Hepatocyte (in vitro differentiated cells): ENCODE data around the gene ARHGAP15. TPM values are rescaled to one million over a fixed set of nuclear protein-coding genes. Genes with fewer than 3 reads are reported as not detected.

Source experiments
- DNase-seq: peaks from one replicate; pipeline ENCODE4 v3.0.0-alpha.2; 2016; ENCODE audit warnings: low spot score
- H2AFZ ChIP-seq: fragments of 200-600 bp; sonication (generic); 2 replicates; pipeline ENCODE4 v1.6.0; 2016; ENCODE audit warnings: antibody characterized with exemption, mild to moderate bottlenecking
- H3K27ac ChIP-seq: fragments of 200-600 bp; sonication (generic); 2 replicates; pipeline ENCODE4 v1.5.1; 2016; ENCODE audit warnings: mild to moderate bottlenecking
- H3K27me3 ChIP-seq: fragments of 200-600 bp; sonication (generic); 2 replicates; pipeline ENCODE4 v1.6.1; 2016
- H3K36me3 ChIP-seq: fragments of 200-600 bp; sonication (generic); replicated peaks from 2 replicates; pipeline ENCODE4 v1.5.1; 2016; ENCODE audit warnings: low read depth; ENCODE audit not compliant: insufficient read depth
- H3K4me1 ChIP-seq: fragments of 200-600 bp; sonication (generic); 2 replicates; pipeline ENCODE4 v1.5.1; 2016; ENCODE audit warnings: mild to moderate bottlenecking, moderate library complexity; ENCODE audit not compliant: insufficient read depth
- H3K4me2 ChIP-seq: fragments of 200-600 bp; sonication (generic); 2 replicates; pipeline ENCODE4 v1.6.0; 2016
- H3K4me3 ChIP-seq: fragments of 200-600 bp; sonication (generic); 2 replicates; pipeline ENCODE4 v1.5.1; 2016; ENCODE audit warnings: mild to moderate bottlenecking
- H3K79me2 ChIP-seq: fragments of 200-600 bp; sonication (generic); 2 replicates; pipeline ENCODE4 v1.6.0; 2017; ENCODE audit warnings: mild to moderate bottlenecking
- H3K9me2 ChIP-seq: fragments of 200-600 bp; sonication (generic); replicated peaks from 2 replicates; pipeline ENCODE4 v1.6.0; 2017; ENCODE audit warnings: mild to moderate bottlenecking; ENCODE audit not compliant: insufficient read depth
- H3K9me3 ChIP-seq: fragments of 200-600 bp; sonication (generic); 2 replicates; pipeline ENCODE4 v1.5.1; 2016; ENCODE audit warnings: low read depth, mild to moderate bottlenecking
- H4K20me1 ChIP-seq: fragments of 200-600 bp; sonication (generic); 2 replicates; pipeline ENCODE4 v1.6.0; 2016; ENCODE audit warnings: mild to moderate bottlenecking; ENCODE audit not compliant: insufficient read depth, poor library complexity, severe bottlenecking
- CTCF ChIP-seq: fragments of 200-600 bp; sonication (generic); IDR thresholded peaks from 2 replicates; pipeline ENCODE4 v1.5.1; 2016; ENCODE audit warnings: antibody characterized with exemption, mild to moderate bottlenecking; ENCODE audit not compliant: poor library complexity
- EZH2 ChIP-seq: fragments of 200-600 bp; sonication (generic); IDR thresholded peaks from 2 replicates; pipeline ENCODE4 v1.6.1; 2016; ENCODE audit warnings: antibody characterized with exemption, mild to moderate bottlenecking, borderline replicate concordance
- EZH2phosphoT487 ChIP-seq: fragments of 200-600 bp; sonication (generic); IDR thresholded peaks from one replicate; pipeline ENCODE4 v1.6.1; 2018; ENCODE audit warnings: antibody characterized with exemption, mild to moderate bottlenecking, low read depth, moderate library complexity; ENCODE audit not compliant: unreplicated experiment, severe bottlenecking
- WGBS: methylation state at CpG from one replicate; pipeline ENCODE4 v1.1.6; 2016; ENCODE audit warnings: low lambda C conversion rate; ENCODE audit errors: missing lambda C conversion rate; 5-methylcytosine and 5-hydroxymethylcytosine counted together
- polyA plus RNA-seq: library from polyadenylated mRNA; unstranded; fragments of >200 nt; fragmentation: Nextera tagmentation; extraction: Ambion mirVana; gene quantifications from 2 replicates; pipeline ENCODE4 v1.2.1, GENCODE V29; 2016
- total RNA-seq: library from RNA; depleted of rRNA; stranded (reverse); fragments of >200 nt; gene quantifications from 2 replicates; pipeline ENCODE4 v1.2.3, GENCODE V29; 2014

Gene ARHGAP15
- total and polyA plus RNA-seq, 2 experiments from 2014 or later: 0.17 TPM; not detected in 1

GRCh38 chr2:143608063-143608423 lies 478.8 kb downstream of the ARHGAP15 start:
- Histone ChIP-seq H2AFZ (no peak overlapping the region), H3K9me3 (no peaks in the 10 kb centered on the region), H3K4me1 (peaks cover 23% of the 10 kb centered on the region), H3K4me3 (no peak overlapping the region), H3K27me3 (no peaks in the 10 kb centered on the region), H3K9me2 (no peaks in the 10 kb centered on the region), H4K20me1 (no peaks in the 10 kb centered on the region), H3K4me2 (peak overlapping the region; percentile 58), H3K36me3 (no peaks in the 10 kb centered on the region), H3K27ac (peak overlapping the region; percentile 5), H3K79me2 (no peaks in the 10 kb centered on the region)
- DNase-seq: no peak
- WGBS: 61% methylated on average over 3 of the region's 3 CpGs
- TF ChIP-seq EZH2 (no peak), EZH2phosphoT487 (no peak), CTCF (no peak)

DNA sequence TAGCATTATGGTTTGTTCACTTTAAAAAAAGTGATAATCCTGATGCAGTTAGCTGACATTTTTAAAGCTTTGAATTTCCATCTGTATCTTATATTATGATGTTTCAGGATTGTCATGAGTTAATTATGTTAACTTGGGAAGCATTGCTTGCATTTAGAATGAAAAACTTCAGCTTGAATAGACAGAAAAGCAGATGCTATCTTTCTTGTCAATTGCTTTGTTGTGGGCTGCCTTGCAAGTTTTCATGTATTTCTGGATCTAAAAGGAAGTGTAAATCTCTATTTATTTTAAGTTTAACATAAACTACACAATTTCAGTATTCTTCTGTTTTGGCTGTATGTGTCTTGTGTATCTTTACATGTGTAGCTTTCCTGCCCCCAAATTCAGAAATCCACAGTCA lies 479.5 kb downstream of the ARHGAP15 start:
- no peak overlapping the region for H3K4me2 ChIP-seq
- no peaks in the 10 kb centered on the region for H3K9me2 ChIP-seq
- no peak overlapping the region for H3K27ac ChIP-seq
- no peaks in the 10 kb centered on the region for H3K27me3 ChIP-seq
- TF ChIP-seq CTCF (no peak), EZH2phosphoT487 (no peak), EZH2 (no peak)
- H3K36me3 ChIP-seq: no peaks in the 10 kb centered on the region
- no peaks in the 10 kb centered on the region for H3K9me3 ChIP-seq
- H3K4me1 ChIP-seq: peaks cover 22% of the 10 kb centered on the region
- DNase-seq: no peak
- no peaks in the 10 kb centered on the region for H4K20me1 ChIP-seq
- H3K79me2 ChIP-seq: no peaks in the 10 kb centered on the region
- H3K4me3 ChIP-seq: no peak overlapping the region
- H2AFZ ChIP-seq: no peak overlapping the region

DNA sequence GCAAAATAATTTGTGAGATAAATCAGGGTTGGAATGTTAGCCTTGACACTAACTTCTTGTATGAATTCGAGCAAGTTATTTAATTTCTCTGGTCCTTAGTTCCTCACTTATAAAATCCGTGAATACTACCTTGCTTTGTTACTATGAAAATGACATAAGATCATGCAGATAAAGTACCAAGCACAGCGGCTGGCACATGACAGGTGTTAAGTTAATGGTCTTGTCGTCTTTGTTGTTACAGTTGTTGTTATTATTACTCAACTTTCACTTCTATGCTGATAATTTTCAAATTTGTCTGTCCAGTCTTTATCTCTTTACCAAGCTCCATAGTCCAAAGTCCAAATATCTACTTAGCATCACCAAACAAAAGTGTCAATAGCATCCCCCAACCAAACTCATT lies 482.1 kb downstream of the ARHGAP15 start:
- Histone ChIP-seq H2AFZ (no peak overlapping the region), H3K27me3 (no peaks in the 10 kb centered on the region), H3K4me2 (no peak overlapping the region), H3K4me3 (no peak overlapping the region), H3K36me3 (no peaks in the 10 kb centered on the region), H4K20me1 (no peaks in the 10 kb centered on the region), H3K27ac (no peak overlapping the region), H3K9me2 (no peaks in the 10 kb centered on the region), H3K79me2 (no peaks in the 10 kb centered on the region), H3K9me3 (no peaks in the 10 kb centered on the region), H3K4me1 (peaks cover 19% of the 10 kb centered on the region)
- TF ChIP-seq CTCF (no peak), EZH2phosphoT487 (no peak), EZH2 (no peak)
- no peak for DNase-seq
- WGBS: 86% methylated on average over 4 of the region's 4 CpGs

GRCh38 chr2:143615562-143615961 lies 486.3 kb downstream of the ARHGAP15 start:
- Histone ChIP-seq H3K9me2 (no peaks in the 10 kb centered on the region), H2AFZ (no peak overlapping the region), H3K4me2 (no peak overlapping the region), H3K36me3 (no peaks in the 10 kb centered on the region), H3K27me3 (no peaks in the 10 kb centered on the region), H3K9me3 (no peaks in the 10 kb centered on the region), H3K27ac (no peak overlapping the region), H3K4me3 (no peak overlapping the region), H3K79me2 (no peaks in the 10 kb centered on the region), H3K4me1 (no peaks in the 10 kb centered on the region), H4K20me1 (no peaks in the 10 kb centered on the region)
- WGBS: 85% methylated on average over 4 of the region's 4 CpGs
- TF ChIP-seq EZH2: no peak
- no peak for TF ChIP-seq CTCF
- TF ChIP-seq EZH2phosphoT487: no peak
- no peak for DNase-seq
